ENCODE results near the gene GLB1L3.

Gene GLB1L3

GRCh38 chr11:134267461-134267860, 8.7 kb upstream of the GLB1L3 start:
- TF ChIP-seq CTCF (conservative IDR thresholded peaks at IDR 0.05; ENCODE audit: low read length) = no peak
- DNase-seq (ENCODE audit: low read depth) = no peak
- H3K4me3 ChIP-seq (ENCODE audit: low read length) = no peak overlapping the region

GRCh38 chr11:134267966-134268365, 8.2 kb upstream of the GLB1L3 start:
- DNase-seq (ENCODE audit: low read depth) = no peak
- no peak for TF ChIP-seq CTCF (conservative IDR thresholded peaks at IDR 0.05; ENCODE audit: low read length)
- H3K4me3 ChIP-seq (ENCODE audit: low read length) = no peak overlapping the region

- H3K4me3 ChIP-seq (ENCODE audit: low read length) = no peak overlapping the region
- DNase-seq (ENCODE audit: low read depth) = peak; percentile 16
- peak; percentile 31 for TF ChIP-seq CTCF (conservative IDR thresholded peaks at IDR 0.05; ENCODE audit: low read length)
These were observed 5.9 kb upstream of the GLB1L3 start for GRCh38 chr11:134270250-134270714.

GRCh38 chr11:134271978-134272377, 4.2 kb upstream of the GLB1L3 start:
- H3K4me3 ChIP-seq (ENCODE audit: low read length) = no peak overlapping the region

GRCh38 chr11:134272381-134273316, 3.5 kb upstream of the GLB1L3 start:
- no peak overlapping the region for H3K4me3 ChIP-seq (ENCODE audit: low read length)
- DNase-seq (ENCODE audit: low read depth) = peak; percentile 48
- TF ChIP-seq CTCF (conservative IDR thresholded peaks at IDR 0.05; ENCODE audit: low read length) = no peak

More at GRCh38 chr11:134271978-134272377, 4.2 kb upstream of the GLB1L3 start:
- DNase-seq (ENCODE audit: low read depth) = no peak
- no peak for TF ChIP-seq CTCF (conservative IDR thresholded peaks at IDR 0.05; ENCODE audit: low read length)

GRCh38 chr11:134273317-134273712, 2.9 kb upstream of the GLB1L3 start:
- TF ChIP-seq CTCF (conservative IDR thresholded peaks at IDR 0.05; ENCODE audit: low read length) = no peak
- H3K4me3 ChIP-seq (ENCODE audit: low read length) = no peak overlapping the region

GRCh38 chr11:134275188-134275533, 1.0 kb upstream of the GLB1L3 start:
- H3K4me3 ChIP-seq (ENCODE audit: low read length) = no peak overlapping the region
- no peak for DNase-seq (ENCODE audit: low read depth)
- TF ChIP-seq CTCF (conservative IDR thresholded peaks at IDR 0.05; ENCODE audit: low read length) = no peak

More at GRCh38 chr11:134273317-134273712, 2.9 kb upstream of the GLB1L3 start:
- no peak for DNase-seq (ENCODE audit: low read depth)
